Measurements from ENCODE around the gene MTHFD1L.
"Not testable (repeated sequence)": the region's sequence is repeated elsewhere in the genome, so short reads cannot be mapped to it uniquely, and the experiment has no call there.

Gene MTHFD1L

DNA sequence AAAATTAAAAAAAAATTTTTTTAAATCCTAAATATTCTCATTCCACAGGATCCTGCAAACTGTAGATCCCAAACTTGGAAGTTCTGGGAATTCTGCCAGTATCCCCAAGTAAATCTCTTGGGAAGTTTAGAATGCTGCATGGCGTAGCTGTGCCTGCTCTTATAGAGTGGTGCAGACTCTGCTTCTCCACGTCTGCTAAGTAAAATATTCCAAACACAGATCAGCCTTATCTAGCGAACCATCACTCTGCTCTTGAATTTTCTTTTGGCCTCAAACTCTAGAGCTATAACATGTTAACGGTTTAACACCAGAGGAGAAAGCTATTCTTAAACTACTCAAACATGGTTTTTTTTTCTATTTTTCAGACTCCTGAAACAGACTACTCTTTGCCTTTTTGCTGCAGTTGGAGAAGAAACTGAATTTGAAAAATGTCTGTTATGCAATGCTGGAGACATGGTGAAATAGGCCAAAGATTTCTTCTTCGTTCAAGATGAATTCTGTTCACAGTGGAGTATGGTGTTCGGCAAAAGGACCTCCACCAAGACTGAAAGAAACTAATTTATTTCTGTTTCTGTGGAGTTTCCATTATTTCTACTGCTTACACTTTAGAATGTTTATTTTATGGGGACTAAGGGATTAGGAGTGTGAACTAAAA lies 235.8 kb downstream of the MTHFD1L start:
- H3K9me3 ChIP-seq (ENCODE audit: control insufficient read depth, insufficient read depth, low read length): no peaks in the 10 kb centered on the region
- H3K4me1 ChIP-seq (ENCODE audit: control insufficient read depth, insufficient read depth, low read length): no peaks in the 10 kb centered on the region
- H3K36me3 ChIP-seq (ENCODE audit: control insufficient read depth, insufficient read depth, low read length): no peaks in the 10 kb centered on the region
- H3K4me3 ChIP-seq (ENCODE audit: low read depth, low read length): no peak overlapping the region
- H3K9ac ChIP-seq (ENCODE audit: low read depth, low read length): no peak overlapping the region
- no peaks in the 10 kb centered on the region for H3K27me3 ChIP-seq (ENCODE audit: control insufficient read depth, insufficient read depth, low read length)

DNA sequence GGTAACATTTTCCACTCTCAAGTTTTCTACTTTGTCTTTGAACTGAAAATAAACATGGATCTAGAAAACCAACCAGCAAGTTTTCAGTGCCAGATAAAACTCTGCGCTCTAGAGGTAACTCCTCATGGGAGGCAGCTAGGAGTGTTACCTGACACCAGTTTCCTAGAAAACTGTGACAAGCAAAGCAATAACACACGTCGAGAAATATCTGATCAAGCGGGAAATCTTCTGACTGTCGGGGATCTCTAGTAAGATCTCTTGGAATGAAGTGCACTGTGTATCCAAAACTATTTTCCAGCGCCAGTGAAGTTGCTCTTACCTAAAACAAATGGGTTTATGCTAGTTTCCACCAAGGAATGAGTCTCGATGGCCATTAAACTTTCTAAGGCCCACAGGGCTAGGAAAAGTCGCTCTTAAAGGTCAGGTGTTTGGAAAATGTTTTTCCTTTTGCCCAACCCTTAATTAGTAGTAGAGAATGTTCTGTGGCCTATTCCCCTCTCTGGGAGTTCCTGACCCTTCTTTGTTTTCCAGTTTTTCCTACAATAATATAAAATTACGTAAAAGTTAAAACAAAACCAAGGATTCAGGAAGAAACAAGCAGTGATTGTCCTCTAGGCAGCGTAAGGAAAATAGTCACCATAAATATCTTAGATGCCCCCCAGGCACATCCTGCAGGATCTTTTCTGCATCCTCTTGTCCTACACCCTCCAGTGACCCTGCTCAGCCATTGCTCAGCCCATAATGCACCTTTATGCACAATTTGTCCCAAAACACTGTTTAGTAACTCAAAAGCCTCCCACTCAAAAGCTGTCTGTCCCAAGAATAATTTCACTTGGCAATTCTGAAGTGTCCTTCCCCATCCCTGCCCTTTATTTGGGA lies 236.6 kb downstream of the MTHFD1L start:
- no peaks in the 10 kb centered on the region for H3K4me1 ChIP-seq (ENCODE audit: control insufficient read depth, insufficient read depth, low read length)

DNA sequence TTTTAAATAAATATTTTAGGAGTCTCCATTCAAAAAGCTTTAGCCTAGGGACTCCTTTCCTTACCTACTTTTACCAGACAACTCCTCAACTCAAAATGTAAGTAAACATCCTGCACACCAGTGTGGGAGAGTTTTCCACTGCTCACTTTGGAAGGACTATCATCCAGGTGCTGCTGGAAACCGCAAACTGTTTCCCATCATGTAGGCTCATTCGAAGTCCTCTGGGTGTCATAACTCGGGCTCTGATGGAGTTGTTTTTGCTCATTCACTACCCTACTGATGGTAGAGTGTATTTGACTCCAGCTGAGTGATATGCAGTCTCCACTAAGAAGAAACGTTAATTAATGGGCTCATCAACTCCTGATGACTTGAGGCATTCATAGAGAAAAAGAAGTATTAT lies 237.8 kb downstream of the MTHFD1L start:
- H3K9ac ChIP-seq (ENCODE audit: low read depth, low read length): no peak overlapping the region
- H3K4me3 ChIP-seq (ENCODE audit: low read depth, low read length): no peak overlapping the region
- H3K9me3 ChIP-seq (ENCODE audit: control insufficient read depth, insufficient read depth, low read length): no peaks in the 10 kb centered on the region
- no peaks in the 10 kb centered on the region for H3K36me3 ChIP-seq (ENCODE audit: control insufficient read depth, insufficient read depth, low read length)
- peaks cover 2% of the 10 kb centered on the region for H3K4me1 ChIP-seq (ENCODE audit: control insufficient read depth, insufficient read depth, low read length)
- H3K27me3 ChIP-seq (ENCODE audit: control insufficient read depth, insufficient read depth, low read length): no peaks in the 10 kb centered on the region

More for the DNA sequence above, 236.6 kb downstream of the MTHFD1L start:
- no peak overlapping the region for H3K9ac ChIP-seq (ENCODE audit: low read depth, low read length)
- H3K4me3 ChIP-seq (ENCODE audit: low read depth, low read length): no peak overlapping the region
- no peaks in the 10 kb centered on the region for H3K27me3 ChIP-seq (ENCODE audit: control insufficient read depth, insufficient read depth, low read length)
- no peaks in the 10 kb centered on the region for H3K9me3 ChIP-seq (ENCODE audit: control insufficient read depth, insufficient read depth, low read length)
- H3K36me3 ChIP-seq (ENCODE audit: control insufficient read depth, insufficient read depth, low read length): no peaks in the 10 kb centered on the region

DNA sequence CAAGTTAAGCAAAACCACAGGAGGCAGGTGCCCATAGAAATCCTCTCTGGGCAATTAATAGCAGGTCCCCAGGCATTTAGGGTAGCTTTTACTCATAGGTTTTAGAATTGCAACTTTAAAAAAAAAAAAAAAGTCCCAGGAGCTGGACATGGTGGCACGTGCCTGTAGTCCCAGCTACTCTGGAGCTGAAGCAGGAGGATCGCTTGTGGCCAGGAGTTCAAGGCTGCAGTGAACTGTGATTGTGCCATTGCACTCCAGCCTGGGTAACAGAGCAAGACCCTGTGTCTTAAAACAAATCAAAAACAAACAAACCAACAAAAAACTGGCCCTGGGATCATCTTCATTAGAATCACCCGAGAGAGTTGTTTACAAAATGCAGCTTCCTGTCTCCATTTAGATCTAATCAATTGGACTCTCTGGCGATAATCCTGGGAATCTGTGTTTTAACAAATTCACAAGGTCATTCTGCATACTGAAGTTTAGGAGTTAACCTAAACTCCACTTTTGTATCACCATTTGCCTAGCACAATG lies 242.5 kb downstream of the MTHFD1L start:
- H3K36me3 ChIP-seq (ENCODE audit: control insufficient read depth, insufficient read depth, low read length): no peaks in the 10 kb centered on the region

DNA sequence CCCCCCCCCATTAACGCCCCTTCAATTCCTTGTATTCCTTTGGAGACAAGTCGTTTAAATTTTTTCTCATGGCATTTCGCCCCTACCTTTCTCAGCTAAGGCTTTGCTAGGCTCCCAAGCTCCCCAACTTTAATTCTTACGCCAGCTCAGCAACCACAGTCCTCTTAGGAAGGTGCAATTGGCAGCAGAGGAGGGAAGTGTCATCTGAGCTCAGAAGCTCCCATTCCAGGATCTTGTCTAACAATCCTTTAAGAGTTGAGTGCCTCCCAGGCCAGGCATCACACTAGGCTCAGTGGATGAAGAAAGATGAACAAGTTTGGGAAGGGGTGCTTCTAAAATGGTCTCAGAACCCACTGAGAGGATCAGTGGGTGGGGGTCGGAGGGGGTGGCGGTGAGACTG lies 243.0 kb downstream of the MTHFD1L start:
- Histone ChIP-seq H3K4me3 (ENCODE audit: low read depth, low read length) (no peak overlapping the region), H3K9me3 (ENCODE audit: control insufficient read depth, insufficient read depth, low read length) (no peaks in the 10 kb centered on the region), H3K9ac (ENCODE audit: low read depth, low read length) (no peak overlapping the region), H3K27me3 (ENCODE audit: control insufficient read depth, insufficient read depth, low read length) (no peaks in the 10 kb centered on the region), H3K4me1 (ENCODE audit: control insufficient read depth, insufficient read depth, low read length) (peaks cover 2% of the 10 kb centered on the region), H3K36me3 (ENCODE audit: control insufficient read depth, insufficient read depth, low read length) (no peaks in the 10 kb centered on the region)

More for the DNA sequence above, 242.5 kb downstream of the MTHFD1L start:
- Histone ChIP-seq H3K4me3 (ENCODE audit: low read depth, low read length) (no peak overlapping the region), H3K9me3 (ENCODE audit: control insufficient read depth, insufficient read depth, low read length) (no peaks in the 10 kb centered on the region), H3K4me1 (ENCODE audit: control insufficient read depth, insufficient read depth, low read length) (peaks cover 2% of the 10 kb centered on the region), H3K27me3 (ENCODE audit: control insufficient read depth, insufficient read depth, low read length) (no peaks in the 10 kb centered on the region), H3K9ac (ENCODE audit: low read depth, low read length) (no peak overlapping the region)

DNA sequence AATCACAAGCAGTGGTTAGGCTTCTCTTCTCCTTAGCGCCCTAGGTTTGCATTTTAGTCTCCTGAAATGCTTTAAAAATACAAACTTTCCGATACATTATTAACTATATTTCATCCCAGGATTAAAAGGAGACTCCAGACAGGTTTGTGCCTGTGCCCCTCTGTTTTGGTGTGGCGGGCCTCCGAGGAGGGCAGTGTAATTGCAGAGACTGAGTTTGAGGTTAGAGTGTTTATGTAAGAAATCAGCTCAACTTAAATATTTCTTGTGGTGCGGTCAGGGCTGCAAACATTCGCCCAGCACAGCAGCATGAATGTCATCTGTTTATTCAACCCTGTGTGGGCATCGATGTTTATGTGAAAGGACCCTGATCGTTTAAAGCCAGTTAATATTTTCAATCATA lies 243.9 kb downstream of the MTHFD1L start:
- H3K4me3 ChIP-seq (ENCODE audit: low read depth, low read length): no peak overlapping the region
- H3K27me3 ChIP-seq (ENCODE audit: control insufficient read depth, insufficient read depth, low read length): no peaks in the 10 kb centered on the region
- H3K9ac ChIP-seq (ENCODE audit: low read depth, low read length): no peak overlapping the region
- H3K36me3 ChIP-seq (ENCODE audit: control insufficient read depth, insufficient read depth, low read length): no peaks in the 10 kb centered on the region
- H3K9me3 ChIP-seq (ENCODE audit: control insufficient read depth, insufficient read depth, low read length): no peaks in the 10 kb centered on the region
- peaks cover 2% of the 10 kb centered on the region for H3K4me1 ChIP-seq (ENCODE audit: control insufficient read depth, insufficient read depth, low read length)

DNA sequence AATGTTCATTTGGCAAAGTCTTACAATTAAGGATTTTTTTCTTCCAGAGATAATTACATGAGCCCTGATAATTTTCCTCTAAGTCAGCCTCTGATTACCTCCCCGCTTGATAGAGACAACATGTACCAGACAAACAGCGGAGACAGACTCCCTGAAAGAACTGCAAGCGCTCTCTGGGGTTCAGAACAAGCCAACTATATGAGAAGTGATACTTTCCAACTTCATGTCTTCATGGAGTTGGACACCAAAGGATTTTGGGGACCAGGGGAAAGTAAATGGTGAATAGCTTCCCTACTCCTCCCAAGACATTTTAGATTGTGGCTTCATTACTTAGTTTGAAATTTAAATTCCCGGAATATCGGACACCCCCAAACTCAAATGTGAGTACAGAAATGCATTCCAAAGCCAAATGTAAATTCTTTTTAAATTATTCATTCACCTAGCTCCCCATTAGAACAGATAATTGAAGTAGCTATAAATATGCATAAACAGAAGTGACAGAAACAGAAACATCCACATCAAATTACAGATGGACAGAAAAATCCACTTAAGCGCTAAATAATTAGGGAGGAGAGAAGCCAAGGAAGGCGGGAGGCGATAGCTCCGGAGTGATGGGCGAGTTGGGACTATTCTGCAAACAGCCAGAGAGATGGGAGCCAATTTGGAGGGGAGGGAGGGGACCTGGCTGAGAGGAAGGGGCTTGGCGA lies 244.5 kb downstream of the MTHFD1L start:
- Histone ChIP-seq H3K36me3 (ENCODE audit: control insufficient read depth, insufficient read depth, low read length) (no peaks in the 10 kb centered on the region), H3K4me3 (ENCODE audit: low read depth, low read length) (no peak overlapping the region), H3K4me1 (ENCODE audit: control insufficient read depth, insufficient read depth, low read length) (peaks cover 2% of the 10 kb centered on the region)

DNA sequence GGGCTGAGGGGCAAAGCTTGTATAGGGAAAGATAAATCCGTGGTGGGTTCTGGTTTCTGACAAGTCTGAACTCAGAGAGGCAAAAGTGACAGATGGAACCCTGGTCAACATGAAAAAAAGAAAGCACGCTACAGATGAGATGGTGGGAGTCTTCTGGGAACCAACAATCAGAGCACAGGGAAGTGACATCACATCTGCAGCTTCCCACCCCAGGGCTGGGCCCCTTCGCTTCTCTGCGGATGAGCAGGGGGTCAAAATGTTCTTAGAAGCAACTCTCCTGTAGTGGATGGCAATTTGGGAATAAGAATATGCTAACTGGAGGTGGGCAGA lies 245.0 kb downstream of the MTHFD1L start:
- Histone ChIP-seq H3K4me3 (ENCODE audit: low read depth, low read length) (no peak overlapping the region), H3K36me3 (ENCODE audit: control insufficient read depth, insufficient read depth, low read length) (no peaks in the 10 kb centered on the region), H3K9ac (ENCODE audit: low read depth, low read length) (no peak overlapping the region), H3K4me1 (ENCODE audit: control insufficient read depth, insufficient read depth, low read length) (peaks cover 2% of the 10 kb centered on the region), H3K9me3 (ENCODE audit: control insufficient read depth, insufficient read depth, low read length) (no peaks in the 10 kb centered on the region), H3K27me3 (ENCODE audit: control insufficient read depth, insufficient read depth, low read length) (no peaks in the 10 kb centered on the region)

More for the DNA sequence above, 244.5 kb downstream of the MTHFD1L start:
- Histone ChIP-seq H3K27me3 (ENCODE audit: control insufficient read depth, insufficient read depth, low read length) (no peaks in the 10 kb centered on the region), H3K9me3 (ENCODE audit: control insufficient read depth, insufficient read depth, low read length) (no peaks in the 10 kb centered on the region), H3K9ac (ENCODE audit: low read depth, low read length) (no peak overlapping the region)

DNA sequence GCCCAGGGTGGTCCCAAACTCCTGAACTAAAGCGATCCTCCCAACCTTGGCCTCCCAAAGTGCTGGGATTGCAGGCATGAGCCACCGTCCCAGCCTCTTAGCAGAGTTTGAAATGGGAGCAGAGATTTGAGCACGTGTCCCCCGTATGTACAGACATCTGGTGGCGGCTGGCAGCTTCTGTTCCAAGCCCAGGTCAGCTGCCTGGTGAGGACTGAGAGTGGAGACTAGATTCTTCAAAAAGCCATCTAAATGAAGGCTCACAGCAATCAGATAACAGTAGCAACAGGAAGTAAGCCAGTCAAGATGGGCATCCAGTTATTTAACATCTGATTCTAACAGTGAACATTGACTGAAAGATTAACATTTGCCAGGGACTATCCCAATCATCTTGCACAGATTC lies 246.2 kb downstream of the MTHFD1L start:
- Histone ChIP-seq H3K9ac (ENCODE audit: low read depth, low read length) (no peak overlapping the region), H3K36me3 (ENCODE audit: control insufficient read depth, insufficient read depth, low read length) (no peaks in the 10 kb centered on the region), H3K4me3 (ENCODE audit: low read depth, low read length) (no peak overlapping the region), H3K4me1 (ENCODE audit: control insufficient read depth, insufficient read depth, low read length) (peaks cover 2% of the 10 kb centered on the region), H3K27me3 (ENCODE audit: control insufficient read depth, insufficient read depth, low read length) (no peaks in the 10 kb centered on the region), H3K9me3 (ENCODE audit: control insufficient read depth, insufficient read depth, low read length) (no peaks in the 10 kb centered on the region)

DNA sequence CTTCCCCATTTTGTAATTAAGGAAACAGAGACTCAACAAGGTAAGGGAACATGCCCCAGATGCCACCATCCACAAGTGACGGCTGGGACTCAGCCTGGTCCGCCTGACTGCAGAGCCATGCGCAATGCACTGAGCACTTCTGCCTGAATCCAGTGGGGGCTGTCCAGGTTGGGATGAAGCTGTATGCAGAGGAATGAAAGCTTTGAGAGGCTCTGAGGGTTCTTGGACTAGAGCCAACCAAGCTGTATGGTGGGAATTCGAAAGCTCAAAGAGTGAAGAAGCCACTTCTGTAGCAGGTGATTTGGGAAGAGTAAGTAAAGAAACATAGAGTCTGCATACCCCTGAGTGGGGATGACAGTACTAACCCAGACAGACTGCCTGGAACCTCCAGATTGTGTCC lies 246.6 kb downstream of the MTHFD1L start:
- Histone ChIP-seq H3K36me3 (ENCODE audit: control insufficient read depth, insufficient read depth, low read length) (no peaks in the 10 kb centered on the region), H3K27me3 (ENCODE audit: control insufficient read depth, insufficient read depth, low read length) (no peaks in the 10 kb centered on the region), H3K9me3 (ENCODE audit: control insufficient read depth, insufficient read depth, low read length) (no peaks in the 10 kb centered on the region), H3K4me1 (ENCODE audit: control insufficient read depth, insufficient read depth, low read length) (peaks cover 2% of the 10 kb centered on the region), H3K9ac (ENCODE audit: low read depth, low read length) (no peak overlapping the region), H3K4me3 (ENCODE audit: low read depth, low read length) (no peak overlapping the region)

DNA sequence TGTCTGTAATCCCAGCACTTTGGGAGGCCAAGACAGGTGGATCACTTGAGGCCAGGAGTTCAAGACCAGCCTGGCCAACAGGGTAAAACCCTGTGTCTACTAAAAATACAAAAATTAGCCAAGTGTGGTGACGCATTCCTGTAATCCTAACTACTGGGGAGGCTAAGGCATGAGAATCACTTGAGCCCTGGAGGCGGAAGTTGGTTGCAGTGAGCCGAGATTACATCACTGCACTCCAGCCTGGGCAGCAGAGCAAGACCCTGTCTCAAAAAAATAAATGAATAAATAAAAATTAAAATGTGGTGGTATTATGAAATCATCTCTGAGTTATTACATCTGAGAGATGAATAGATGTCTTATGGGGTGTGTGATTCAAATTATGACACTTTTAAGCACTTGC lies 247.4 kb downstream of the MTHFD1L start:
- not testable (repeated sequence) for H3K9me3 ChIP-seq (ENCODE audit: control insufficient read depth, insufficient read depth, low read length); H3K36me3 ChIP-seq (ENCODE audit: control insufficient read depth, insufficient read depth, low read length); H3K4me1 ChIP-seq (ENCODE audit: control insufficient read depth, insufficient read depth, low read length); H3K4me3 ChIP-seq (ENCODE audit: low read depth, low read length); H3K9ac ChIP-seq (ENCODE audit: low read depth, low read length); H3K27me3 ChIP-seq (ENCODE audit: control insufficient read depth, insufficient read depth, low read length)
